SK-N-SH treated with all-trans-retinoic acid at 6 μM for 48 hours (cell line): ENCODE measurements around the gene C11orf86.

Source experiments
- ATAC-seq: fragments of 200-7000 bp; cut with Tn5 transposase; 3 replicates; pipeline ENCODE4 v1.9.1; 2020; ENCODE audit warnings: mild to moderate bottlenecking, moderate library complexity
- BACH2 ChIP-seq: fragments of 250-450 bp; sonication (Bioruptor Pico); IDR thresholded peaks from 2 replicates; pipeline ENCODE4 v1.9.0; 2021; ENCODE audit warnings: mild to moderate bottlenecking, borderline replicate concordance
- CSDC2 ChIP-seq: fragments of 250-450 bp; sonication (Bioruptor Pico); IDR thresholded peaks from 2 replicates; pipeline ENCODE4 v1.5.0; 2020; ENCODE audit warnings: mild to moderate bottlenecking, moderate library complexity
- ESRRG ChIP-seq: fragments of 250-450 bp; sonication (Bioruptor Pico); IDR thresholded peaks from 2 replicates; pipeline ENCODE4 v1.6.1; 2021; ENCODE audit warnings: mild to moderate bottlenecking
- GLIS3 ChIP-seq: fragments of 250-450 bp; sonication (Bioruptor Pico); IDR thresholded peaks from 2 replicates; pipeline ENCODE4 v1.5.0; 2020; ENCODE audit warnings: mild to moderate bottlenecking, moderate library complexity
- OSR1 ChIP-seq: fragments of 250-450 bp; sonication (Bioruptor Pico); IDR thresholded peaks from 2 replicates; pipeline ENCODE4 v1.8.0; 2022; ENCODE audit warnings: moderate library complexity, mild to moderate bottlenecking, inconsistent platforms
- POU6F1 ChIP-seq: fragments of 250-450 bp; sonication (Bioruptor Pico); IDR thresholded peaks from 2 replicates; pipeline ENCODE4 v1.8.0; 2021; ENCODE audit warnings: low read depth, mild to moderate bottlenecking, moderate library complexity, borderline replicate concordance
- PPARA ChIP-seq: fragments of 250-450 bp; sonication (Bioruptor Pico); IDR thresholded peaks from 2 replicates; pipeline ENCODE4 v1.5.0; 2020; ENCODE audit warnings: mild to moderate bottlenecking, borderline replicate concordance
- RARB ChIP-seq: fragments of 250-450 bp; sonication (Bioruptor Pico); IDR thresholded peaks from 2 replicates; pipeline ENCODE4 v1.8.0; 2021; ENCODE audit warnings: mild to moderate bottlenecking, moderate library complexity
- SNAI2 ChIP-seq: fragments of 250-450 bp; sonication (Bioruptor Pico); IDR thresholded peaks from 2 replicates; pipeline ENCODE4 v1.5.0; 2020; ENCODE audit warnings: mild to moderate bottlenecking, moderate library complexity
- TCF4 ChIP-seq: fragments of 250-450 bp; sonication (Bioruptor Pico); IDR thresholded peaks from 2 replicates; pipeline ENCODE4 v1.8.0; 2021; ENCODE audit warnings: mild to moderate bottlenecking, moderate library complexity, borderline replicate concordance
- ZC3H10 ChIP-seq: fragments of 250-450 bp; sonication (Bioruptor Pico); IDR thresholded peaks from 2 replicates; pipeline ENCODE4 v1.5.1; 2021; ENCODE audit warnings: mild to moderate bottlenecking, moderate library complexity
- ZFP3 ChIP-seq: fragments of 250-450 bp; sonication (Bioruptor Pico); IDR thresholded peaks from 2 replicates; pipeline ENCODE4 v1.5.0; 2020; ENCODE audit warnings: mild to moderate bottlenecking, moderate library complexity
- ZFP30 ChIP-seq: fragments of 450-650 bp; formaldehyde crosslinking; IDR thresholded peaks from 2 replicates; pipeline ENCODE4 v1.5.0; 2022; ENCODE audit warnings: mild to moderate bottlenecking, moderate library complexity
- ZNF70 ChIP-seq: fragments of 450-650 bp; formaldehyde crosslinking; IDR thresholded peaks from 2 replicates; pipeline ENCODE4 v1.5.0; 2020; ENCODE audit warnings: mild to moderate bottlenecking, moderate library complexity
- ZNF8 ChIP-seq: fragments of 450-650 bp; formaldehyde crosslinking; IDR thresholded peaks from 2 replicates; pipeline ENCODE4 v1.5.0; 2020; ENCODE audit warnings: mild to moderate bottlenecking, moderate library complexity
- TF ChIP-seq, protein P1 (sequence below): fragments of 250-450 bp; sonication (Bioruptor Pico); IDR thresholded peaks from 2 replicates; pipeline ENCODE4 v1.5.1; 2021; ENCODE audit warnings: mild to moderate bottlenecking, moderate library complexity
- TF ChIP-seq, protein P2 (sequence below): fragments of 250-450 bp; sonication (Bioruptor Pico); IDR thresholded peaks from 2 replicates; pipeline ENCODE4 v1.5.0; 2020; ENCODE audit warnings: mild to moderate bottlenecking, moderate library complexity

The C11orf86 gene

GRCh38 chr11:67024410-67024809 is 49.3 kb downstream of the C11orf86 start (continued):
- TF ChIP-seq ZFP3 = no peak
- no peak for TF ChIP-seq GLIS3 (CRISPR knock-in tag)
- TF ChIP-seq ZNF8 = no peak

GRCh38 chr11:67024966-67025365 is 49.9 kb downstream of the C11orf86 start:
- no peak; the same call in 2 of the 3 replicates for ATAC-seq

DNA sequence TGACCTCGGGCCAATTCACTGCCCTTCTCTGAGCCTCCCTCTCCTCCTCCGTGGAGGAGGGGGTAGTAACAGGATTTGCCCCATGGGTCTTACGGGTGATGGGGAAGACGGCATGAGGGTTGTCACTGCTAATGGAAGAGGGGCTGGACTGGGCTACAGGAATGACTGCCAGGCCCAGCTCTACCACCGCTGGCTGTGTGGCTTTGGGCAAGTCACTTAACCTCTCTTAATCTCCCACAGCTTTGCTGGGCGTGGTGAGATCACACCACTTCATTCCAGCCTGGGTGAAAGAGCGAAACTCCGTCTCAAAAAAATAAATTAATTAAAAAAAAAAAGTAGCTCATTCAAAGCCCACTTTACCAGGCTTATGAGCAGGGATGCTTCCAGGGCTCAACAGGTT is 50.6 kb downstream of the C11orf86 start:
- no peak for TF ChIP-seq ZNF8
- no peak for TF ChIP-seq GLIS3 (CRISPR knock-in tag)
- no peak for TF ChIP-seq ESRRG (CRISPR knock-in tag)
- TF ChIP-seq OSR1 (CRISPR knock-in tag) = no peak
- no peak for TF ChIP-seq TCF4 (CRISPR knock-in tag)
- no peak for TF ChIP-seq ZFP3
- no peak for TF ChIP-seq SNAI2 (CRISPR knock-in tag)
- TF ChIP-seq, protein P1, sequence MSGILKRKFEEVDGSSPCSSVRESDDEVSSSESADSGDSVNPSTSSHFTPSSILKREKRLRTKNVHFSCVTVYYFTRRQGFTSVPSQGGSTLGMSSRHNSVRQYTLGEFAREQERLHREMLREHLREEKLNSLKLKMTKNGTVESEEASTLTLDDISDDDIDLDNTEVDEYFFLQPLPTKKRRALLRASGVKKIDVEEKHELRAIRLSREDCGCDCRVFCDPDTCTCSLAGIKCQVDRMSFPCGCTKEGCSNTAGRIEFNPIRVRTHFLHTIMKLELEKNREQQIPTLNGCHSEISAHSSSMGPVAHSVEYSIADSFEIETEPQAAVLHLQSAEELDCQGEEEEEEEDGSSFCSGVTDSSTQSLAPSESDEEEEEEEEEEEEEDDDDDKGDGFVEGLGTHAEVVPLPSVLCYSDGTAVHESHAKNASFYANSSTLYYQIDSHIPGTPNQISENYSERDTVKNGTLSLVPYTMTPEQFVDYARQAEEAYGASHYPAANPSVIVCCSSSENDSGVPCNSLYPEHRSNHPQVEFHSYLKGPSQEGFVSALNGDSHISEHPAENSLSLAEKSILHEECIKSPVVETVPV (CRISPR knock-in tag) = no peak
- no peak for TF ChIP-seq BACH2 (CRISPR knock-in tag)
- TF ChIP-seq, protein P2, sequence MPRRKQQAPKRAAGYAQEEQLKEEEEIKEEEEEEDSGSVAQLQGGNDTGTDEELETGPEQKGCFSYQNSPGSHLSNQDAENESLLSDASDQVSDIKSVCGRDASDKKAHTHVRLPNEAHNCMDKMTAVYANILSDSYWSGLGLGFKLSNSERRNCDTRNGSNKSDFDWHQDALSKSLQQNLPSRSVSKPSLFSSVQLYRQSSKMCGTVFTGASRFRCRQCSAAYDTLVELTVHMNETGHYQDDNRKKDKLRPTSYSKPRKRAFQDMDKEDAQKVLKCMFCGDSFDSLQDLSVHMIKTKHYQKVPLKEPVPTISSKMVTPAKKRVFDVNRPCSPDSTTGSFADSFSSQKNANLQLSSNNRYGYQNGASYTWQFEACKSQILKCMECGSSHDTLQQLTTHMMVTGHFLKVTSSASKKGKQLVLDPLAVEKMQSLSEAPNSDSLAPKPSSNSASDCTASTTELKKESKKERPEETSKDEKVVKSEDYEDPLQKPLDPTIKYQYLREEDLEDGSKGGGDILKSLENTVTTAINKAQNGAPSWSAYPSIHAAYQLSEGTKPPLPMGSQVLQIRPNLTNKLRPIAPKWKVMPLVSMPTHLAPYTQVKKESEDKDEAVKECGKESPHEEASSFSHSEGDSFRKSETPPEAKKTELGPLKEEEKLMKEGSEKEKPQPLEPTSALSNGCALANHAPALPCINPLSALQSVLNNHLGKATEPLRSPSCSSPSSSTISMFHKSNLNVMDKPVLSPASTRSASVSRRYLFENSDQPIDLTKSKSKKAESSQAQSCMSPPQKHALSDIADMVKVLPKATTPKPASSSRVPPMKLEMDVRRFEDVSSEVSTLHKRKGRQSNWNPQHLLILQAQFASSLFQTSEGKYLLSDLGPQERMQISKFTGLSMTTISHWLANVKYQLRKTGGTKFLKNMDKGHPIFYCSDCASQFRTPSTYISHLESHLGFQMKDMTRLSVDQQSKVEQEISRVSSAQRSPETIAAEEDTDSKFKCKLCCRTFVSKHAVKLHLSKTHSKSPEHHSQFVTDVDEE (CRISPR knock-in tag) = no peak
- TF ChIP-seq POU6F1 (CRISPR knock-in tag) = no peak
- no peak for TF ChIP-seq ZC3H10
- TF ChIP-seq ZNF70 (CRISPR knock-in tag) = no peak
- TF ChIP-seq PPARA = no peak
- no peak for TF ChIP-seq CSDC2 (CRISPR knock-in tag)
- no peak for TF ChIP-seq RARB (CRISPR knock-in tag)
- no peak for ATAC-seq

More at GRCh38 chr11:67024966-67025365, 49.9 kb downstream of the C11orf86 start:
- TF ChIP-seq ZFP30 = no peak
